ENCODE data around the gene NSD1.
"Not testable (repeated sequence)": the region's sequence is repeated elsewhere in the genome, so short reads cannot be mapped to it uniquely, and the experiment has no call there.

NSD1 gene

GRCh38 chr5:177253252-177253651 is 119.7 kb downstream of the NSD1 start:
- no peak for TF ChIP-seq CTCF (IDR thresholded peaks at IDR 0.05; ENCODE audit: extremely low read depth, insufficient read depth, missing control alignments)
- DNase-seq (ENCODE audit: low spot score), result no peak
- in situ Hi-C loops (cut with MboI; ENCODE audit: low pct_unique_long_range_greater_than_20kb, low sequenced_read_pairs, unreplicated experiment), result no loop called here

GRCh38 chr5:177256296-177256695 is 122.7 kb downstream of the NSD1 start:
- DNase-seq (ENCODE audit: low spot score), result no peak
- TF ChIP-seq CTCF (IDR thresholded peaks at IDR 0.05; ENCODE audit: extremely low read depth, insufficient read depth, missing control alignments), result no peak
- in situ Hi-C loops (cut with MboI; ENCODE audit: low pct_unique_long_range_greater_than_20kb, low sequenced_read_pairs, unreplicated experiment), result no loop called here

- DNase-seq (ENCODE audit: low spot score); in situ Hi-C loops (cut with MboI; ENCODE audit: low pct_unique_long_range_greater_than_20kb, low sequenced_read_pairs, unreplicated experiment): not testable (repeated sequence)
These were observed 125.1 kb downstream of the NSD1 start for GRCh38 chr5:177258711-177259110.

- TF ChIP-seq CTCF (IDR thresholded peaks at IDR 0.05; ENCODE audit: extremely low read depth, insufficient read depth, missing control alignments), result no peak
- DNase-seq (ENCODE audit: low spot score), result no peak
- in situ Hi-C loops (cut with MboI; ENCODE audit: low pct_unique_long_range_greater_than_20kb, low sequenced_read_pairs, unreplicated experiment), result no loop called here
These were observed 127.4 kb downstream of the NSD1 start for GRCh38 chr5:177260961-177261360.

- no peak for DNase-seq (ENCODE audit: low spot score)
- in situ Hi-C loops (cut with MboI; ENCODE audit: low pct_unique_long_range_greater_than_20kb, low sequenced_read_pairs, unreplicated experiment), result no loop called here
- no peak for TF ChIP-seq CTCF (IDR thresholded peaks at IDR 0.05; ENCODE audit: extremely low read depth, insufficient read depth, missing control alignments)
These were observed 127.9 kb downstream of the NSD1 start for GRCh38 chr5:177261510-177261909.

GRCh38 chr5:177264178-177264577 is 130.6 kb downstream of the NSD1 start:
- in situ Hi-C loops (cut with MboI; ENCODE audit: low pct_unique_long_range_greater_than_20kb, low sequenced_read_pairs, unreplicated experiment), result no loop called here
- no peak for DNase-seq (ENCODE audit: low spot score)
- TF ChIP-seq CTCF (IDR thresholded peaks at IDR 0.05; ENCODE audit: extremely low read depth, insufficient read depth, missing control alignments), result no peak

- DNase-seq (ENCODE audit: low spot score), result no peak
- TF ChIP-seq CTCF (IDR thresholded peaks at IDR 0.05; ENCODE audit: extremely low read depth, insufficient read depth, missing control alignments), result no peak
- in situ Hi-C loops (cut with MboI; ENCODE audit: low pct_unique_long_range_greater_than_20kb, low sequenced_read_pairs, unreplicated experiment), result no loop called here
These were observed 131.8 kb downstream of the NSD1 start for GRCh38 chr5:177265395-177265794.

Data from GM13977 (cell line).